Middle frontal gyrus (tissue), 1 donor: ENCODE data around the gene SRRM2.
"Not testable (repeated sequence)": the region's sequence is repeated elsewhere in the genome, so short reads cannot be mapped to it uniquely, and the experiment has no call there.

Experiments
- DNase-seq: peaks from one replicate; pipeline ENCODE4 v3.0.0-alpha.2; 2015; ENCODE audit warnings: low spot score; ENCODE audit errors: extremely low spot score

SRRM2 gene

GRCh38 chr16:2713985-2714774 lies 38.3 kb upstream of the SRRM2 start:
- DNase-seq: no peak

GRCh38 chr16:2715064-2715463 lies 37.4 kb upstream of the SRRM2 start:
- no peak for DNase-seq

- no peak for DNase-seq
Measured at GRCh38 chr16:2715519-2715918, 36.9 kb upstream of the SRRM2 start.

DNA sequence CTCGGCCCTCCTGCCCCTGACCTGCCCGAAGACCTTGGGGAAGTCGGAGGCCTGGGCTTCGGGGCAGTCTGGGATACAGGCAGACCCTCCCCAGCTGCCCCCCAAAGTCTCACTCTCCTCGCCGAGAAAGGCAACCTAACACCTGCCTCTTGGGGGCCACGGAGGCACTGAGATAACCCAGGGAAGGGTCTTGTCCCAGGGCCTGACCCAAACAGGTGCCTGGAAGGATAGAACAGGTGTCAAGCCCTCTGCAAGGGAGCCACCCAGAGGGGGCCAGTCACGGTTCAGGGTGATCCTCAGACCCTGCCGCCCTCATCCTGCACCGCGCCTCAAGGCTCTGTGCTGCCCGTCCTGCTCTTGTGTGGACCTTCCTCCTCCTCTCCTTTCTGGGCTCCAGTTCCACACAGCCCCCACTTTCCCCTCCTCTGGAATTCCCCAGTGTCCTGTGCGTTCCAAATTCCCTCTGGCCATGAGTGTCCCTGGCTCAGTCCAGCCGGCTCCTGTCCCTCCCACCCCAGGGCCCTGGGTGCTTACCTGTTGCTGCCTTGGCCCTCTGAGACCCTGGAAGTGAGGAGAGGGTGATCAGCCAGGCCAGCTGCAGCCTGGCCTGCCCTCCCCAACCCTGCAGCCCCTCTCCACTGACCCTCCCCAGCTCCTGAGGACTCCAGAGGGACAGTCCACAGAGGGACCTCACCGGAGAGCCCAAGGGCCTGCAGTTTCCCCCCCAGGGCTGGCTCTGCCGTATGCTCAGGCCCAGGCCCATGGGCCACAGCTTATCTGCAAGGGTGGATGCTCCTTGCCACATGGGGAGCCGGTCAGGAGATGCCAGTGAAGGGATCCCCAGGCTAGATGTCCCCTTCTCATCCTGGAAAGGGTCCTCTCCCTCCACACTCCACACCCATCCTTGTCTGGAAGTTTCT lies 36.2 kb upstream of the SRRM2 start:
- no peak for DNase-seq

GRCh38 chr16:2716948-2717347 lies 35.5 kb upstream of the SRRM2 start:
- no peak for DNase-seq

DNA sequence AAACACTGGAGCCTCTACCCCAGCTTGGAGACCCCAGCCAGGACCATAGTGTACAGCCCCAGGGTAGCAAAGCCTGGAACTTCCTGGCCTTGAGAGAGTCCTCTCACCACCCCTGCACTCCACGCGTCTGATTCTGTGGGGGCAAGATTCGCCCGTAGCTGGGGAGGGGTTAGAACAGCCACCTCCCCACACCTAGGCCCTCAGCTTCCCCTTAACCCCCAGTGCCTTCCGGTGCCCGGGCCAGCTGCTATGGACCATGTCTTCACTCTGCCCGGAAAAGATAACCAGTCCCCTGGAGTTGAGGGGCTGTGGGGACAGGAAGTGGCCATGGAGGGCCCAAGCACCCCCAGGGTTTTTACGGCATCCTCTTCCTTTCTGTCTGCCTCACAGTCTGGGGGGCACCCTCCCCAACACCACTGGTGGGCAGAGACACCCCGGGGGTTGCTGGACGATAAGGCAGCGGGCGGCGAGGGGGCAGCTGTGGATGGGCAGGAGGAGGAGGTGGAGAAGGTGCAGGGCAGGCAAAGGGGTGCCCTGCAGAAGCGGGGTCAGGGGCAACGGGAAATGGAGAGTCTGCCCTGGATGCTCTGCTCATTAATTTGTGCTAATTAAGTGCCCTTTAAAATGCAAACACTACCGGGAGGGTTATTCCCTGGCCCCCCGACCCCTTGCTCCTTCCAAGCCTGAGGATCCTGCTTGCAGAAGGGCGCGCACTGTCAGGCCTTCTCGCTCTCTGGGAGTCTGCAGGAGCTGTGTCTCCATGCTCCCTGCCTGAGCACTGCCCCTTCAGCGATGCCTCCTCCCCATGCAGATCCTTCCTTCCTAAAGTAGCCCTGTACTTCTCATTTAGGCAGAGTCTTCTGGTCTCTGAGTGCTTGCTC lies 34.8 kb upstream of the SRRM2 start:
- DNase-seq: no peak

DNA sequence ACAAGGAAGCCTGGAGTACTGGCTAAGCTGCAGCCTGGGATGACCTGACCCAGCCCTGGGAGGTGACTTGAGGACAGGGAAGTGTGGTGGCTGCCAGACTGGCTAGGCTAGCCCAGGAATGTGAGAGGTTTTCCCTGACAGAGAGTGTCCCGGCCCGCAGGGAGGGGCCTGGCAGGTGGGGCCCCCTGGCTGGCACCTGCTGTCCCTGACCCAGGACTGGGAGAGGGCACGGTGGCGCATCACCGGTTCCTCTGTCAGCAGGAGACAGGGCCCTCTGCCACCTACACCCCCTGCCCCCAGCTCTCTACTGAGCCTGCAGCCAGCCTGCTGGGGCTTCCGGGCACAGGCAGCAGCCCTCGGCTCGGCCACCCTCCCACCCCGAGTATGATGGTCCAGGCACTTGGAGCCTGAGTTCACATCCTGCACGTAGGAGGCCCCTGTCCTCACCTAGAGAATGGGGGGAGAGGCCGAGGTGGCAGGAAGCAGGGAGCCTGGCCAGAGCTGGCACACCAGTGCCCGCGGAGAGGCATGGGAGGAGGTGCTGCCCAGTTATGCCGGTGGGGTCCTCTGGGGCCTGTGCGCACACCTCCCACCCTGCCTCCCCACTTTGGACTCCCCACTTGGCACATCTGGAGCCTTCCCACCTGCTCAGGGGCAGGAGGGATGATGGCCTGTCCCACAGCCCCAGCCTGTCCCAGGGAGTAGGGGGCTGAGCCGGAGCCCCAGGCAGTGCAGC lies 32.9 kb upstream of the SRRM2 start:
- no peak for DNase-seq

- DNase-seq: no peak
Measured at GRCh38 chr16:2720064-2720457, 32.4 kb upstream of the SRRM2 start, which contains the start of gene PRSS27. Gene PRSS27 (minus strand): TSS chr16:2720224. CDS start chr16:2720160, 64 bp downstream.

DNA sequence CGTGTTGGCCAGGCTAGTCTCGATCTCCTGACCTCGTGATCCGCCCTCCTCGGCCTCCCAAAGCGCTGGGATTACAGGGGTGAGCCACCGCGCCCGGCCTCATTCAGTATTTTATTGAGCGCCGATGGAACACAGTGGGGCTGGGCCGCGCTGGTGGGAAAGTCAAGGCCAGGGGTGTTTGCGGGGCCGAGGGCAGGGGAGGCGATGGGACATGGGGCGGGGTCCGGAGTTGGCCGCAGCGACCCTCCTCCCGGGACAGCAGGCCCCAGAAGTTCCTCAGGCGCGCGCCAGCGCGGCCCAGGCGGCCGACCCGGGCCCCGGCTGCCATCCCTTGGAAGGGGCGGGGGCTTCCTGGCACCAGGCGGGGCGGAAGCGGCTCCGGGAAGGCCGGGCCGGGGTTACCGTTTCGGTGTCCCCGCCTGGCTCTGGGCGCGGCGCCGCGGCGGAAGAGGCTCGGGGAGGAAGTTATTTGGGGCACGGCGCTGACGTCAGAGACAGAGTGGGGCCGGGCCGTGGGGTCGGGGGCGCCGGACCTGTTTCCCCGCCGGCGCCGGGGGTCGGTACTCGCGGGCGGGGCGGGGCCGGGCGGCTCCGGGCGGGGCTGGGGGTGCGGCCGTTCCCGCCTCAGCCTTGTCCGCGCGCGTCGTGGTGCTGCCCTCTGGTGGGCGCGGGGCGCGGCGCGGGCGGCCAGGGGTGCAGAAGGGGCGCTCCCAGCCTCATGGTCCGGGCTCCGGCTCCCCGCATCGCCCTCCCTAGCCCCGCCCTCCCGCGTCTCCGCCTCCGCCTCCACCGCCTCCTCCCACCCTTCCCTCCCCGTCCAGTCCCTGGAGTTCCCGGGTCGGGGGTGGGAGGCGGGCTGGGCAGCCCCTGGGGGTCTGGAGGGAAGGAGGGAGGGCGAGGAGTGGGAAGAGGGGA lies 31.5 kb upstream of the SRRM2 start:
- peak; percentile 13 for DNase-seq

GRCh38 chr16:2721634-2722173 lies 30.7 kb upstream of the SRRM2 start:
- not testable (repeated sequence) for DNase-seq

DNA sequence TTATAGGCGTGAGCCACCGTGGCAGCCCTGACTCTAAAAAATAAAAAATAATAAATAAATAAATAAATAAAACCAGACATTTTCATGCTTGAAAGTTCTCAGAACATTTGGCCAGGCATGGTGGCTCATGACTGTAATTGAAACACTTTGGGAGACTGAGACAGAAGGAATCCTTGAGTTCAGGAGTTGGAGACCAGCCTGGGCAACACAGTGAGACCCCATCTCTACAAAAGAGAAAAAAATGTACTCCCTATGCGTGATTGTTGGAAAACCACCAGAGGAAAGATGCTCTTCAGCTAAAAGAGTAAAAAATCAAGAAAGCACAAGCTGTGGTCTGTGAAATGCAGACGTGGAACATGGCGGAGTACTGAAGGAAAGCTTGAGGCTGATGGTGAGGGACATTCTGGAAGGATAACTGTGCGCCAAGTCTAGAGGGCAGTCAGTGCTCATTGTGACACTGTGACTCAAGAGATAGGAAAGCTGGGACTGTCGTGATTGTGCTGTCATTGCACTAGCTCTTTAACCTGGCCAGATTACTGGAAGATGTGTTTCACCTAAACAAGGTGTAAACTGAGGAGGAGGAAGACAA lies 28.3 kb upstream of the SRRM2 start:
- DNase-seq: no peak

GRCh38 chr16:2724816-2725348 lies 27.6 kb upstream of the SRRM2 start:
- DNase-seq: no peak

GRCh38 chr16:2726923-2727322 lies 25.5 kb upstream of the SRRM2 start:
- no peak for DNase-seq

DNA sequence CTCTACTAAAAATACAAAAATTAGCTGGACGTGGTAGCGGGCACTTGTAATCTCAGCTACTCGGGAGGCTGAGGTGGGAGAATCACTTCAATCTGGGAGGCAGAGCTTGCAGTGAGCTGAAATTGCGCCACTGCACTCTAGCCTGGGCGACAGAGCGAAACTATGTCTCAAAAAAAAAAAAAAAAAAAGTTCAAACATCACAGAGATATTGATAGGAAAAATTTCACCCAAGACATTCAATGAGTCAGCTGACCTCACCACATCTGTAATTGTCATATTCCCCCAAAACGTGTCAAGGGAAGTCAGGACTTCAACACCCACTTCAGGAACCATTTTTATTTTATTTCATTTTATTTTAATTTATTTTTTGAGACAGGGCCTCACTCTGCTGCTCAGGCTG lies 24.4 kb upstream of the SRRM2 start:
- DNase-seq: no peak

GRCh38 chr16:2734844-2735515 lies 17.5 kb upstream of the SRRM2 start:
- DNase-seq: no peak

DNA sequence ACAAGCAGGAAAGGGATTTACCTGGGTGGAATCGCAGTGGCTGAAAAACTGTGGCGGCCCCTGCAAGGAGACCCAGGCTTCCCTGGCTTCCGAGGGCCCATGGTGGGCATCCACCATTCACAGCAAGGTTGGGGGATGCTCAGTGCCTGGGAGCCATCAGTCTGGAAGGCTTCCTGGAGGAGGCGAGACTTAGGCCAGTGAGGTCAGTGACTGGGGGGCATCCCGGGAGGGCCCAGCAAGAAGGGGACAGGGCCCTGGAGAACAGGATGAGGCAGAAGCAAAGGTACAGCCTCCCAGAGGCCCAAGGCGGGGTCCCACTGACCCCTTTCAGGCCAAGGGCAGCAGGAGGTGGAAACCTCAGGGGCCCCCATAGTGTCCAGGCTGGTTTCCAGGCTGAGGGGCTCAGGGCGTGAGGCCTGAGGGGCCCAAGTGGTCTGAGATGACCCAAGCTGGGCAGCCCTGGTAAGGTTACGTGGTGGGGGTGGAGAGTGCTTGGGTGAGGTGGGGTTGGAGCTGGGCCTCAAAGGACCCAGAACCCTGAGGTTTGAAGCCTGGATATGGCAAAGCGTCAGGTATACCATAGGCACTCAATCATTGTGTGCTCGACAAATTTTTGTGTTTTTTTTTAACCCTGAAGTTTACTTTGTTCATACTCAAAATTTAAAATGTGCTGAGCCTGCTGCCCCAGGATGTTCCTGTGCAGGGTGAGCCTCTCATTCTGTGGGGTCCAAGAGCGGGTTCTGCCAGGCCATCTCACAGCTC lies 15.8 kb upstream of the SRRM2 start:
- no peak for DNase-seq

GRCh38 chr16:2737238-2737605 lies 15.2 kb upstream of the SRRM2 start:
- no peak for DNase-seq
